ENCODE data around the gene ITGAD. TPM values are rescaled to one million over a fixed set of nuclear protein-coding genes. Genes with fewer than 3 reads are reported as not detected.

Gene ITGAD
- total and polyA plus RNA-seq, 2 donors (not counting 1 experiment from before 2014, with no cell fraction given): 0.19 TPM; not detected in 1

DNA sequence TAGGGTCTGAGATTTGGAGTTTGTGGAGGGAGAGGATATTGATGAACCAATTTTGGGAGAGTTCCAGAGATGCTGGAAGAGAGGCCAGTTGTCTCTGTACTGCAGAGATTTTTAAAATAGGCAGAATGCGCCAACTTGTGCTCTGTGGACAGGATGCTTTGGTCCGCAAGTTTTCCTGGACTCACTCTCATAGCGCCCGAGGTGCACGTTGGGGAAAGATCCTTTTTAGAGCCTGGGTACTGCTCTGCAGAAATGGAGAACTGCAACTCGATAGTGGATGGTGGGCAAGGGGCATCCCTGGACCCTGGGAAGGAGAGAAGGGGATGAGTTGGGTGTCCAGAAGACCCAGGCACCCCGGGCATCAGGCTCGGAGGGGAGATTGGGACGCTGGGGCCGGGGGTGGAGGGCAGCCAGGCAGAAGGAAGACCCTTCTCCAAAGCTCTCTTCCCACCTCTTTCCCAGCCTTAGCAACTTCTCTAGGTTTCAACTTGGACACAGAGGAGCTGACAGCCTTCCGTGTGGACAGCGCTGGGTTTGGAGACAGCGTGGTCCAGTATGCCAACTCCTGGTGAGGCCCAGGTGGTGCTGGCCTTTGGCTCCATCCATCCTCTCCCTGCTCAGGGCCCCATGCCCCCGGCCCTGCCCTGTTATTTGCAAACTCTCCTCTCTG is 37.6 kb upstream of the ITGAD start:
- DNase-seq (no peak), ATAC-seq (ENCODE audit: low read depth) (no peak)
- peak overlapping the region; percentile 52 for H3K9ac ChIP-seq (ENCODE audit: low read length)
- Mint-ChIP-seq H3K27me3 (no peaks in the 10 kb centered on the region), H3K4me3 (peak overlapping the region; percentile 79), H3K27ac (peak overlapping the region; percentile 93), H3K4me1 (peaks cover 61% of the 10 kb centered on the region), H3K9me3 (ENCODE audit: insufficient read depth) (no peaks in the 10 kb centered on the region)
- WGBS (ENCODE audit: insufficient coverage): 84% methylated on average over 14 of the region's 14 CpGs
- peak overlapping the region; percentile 34 for H2AFZ ChIP-seq (ENCODE audit: insufficient read depth, low read depth, low read length, poor library complexity, severe bottlenecking)
- H3K4me3 ChIP-seq (ENCODE audit: control extremely low read depth in 1 of 5, extremely low read depth in 1 of 5, insufficient read depth in 1 of 5, low read depth in 2 of 5, low read length in 4 of 5): peak overlapping the region; percentile 21 to 57 (median 40)
- H3K27me3 ChIP-seq (replicated peaks in 1 of 4; ENCODE audit: control extremely low read depth in 1 of 4, control insufficient read depth in 3 of 4, insufficient read depth in 4 of 4, low read length in 3 of 4): no peaks in the 10 kb centered on the region
- no peak for TF ChIP-seq EZH2 (IDR thresholded peaks at IDR 0.05; ENCODE audit: borderline replicate concordance, insufficient read depth, low read depth, low read length, poor library complexity, severe bottlenecking)
- TF ChIP-seq, protein P1, sequence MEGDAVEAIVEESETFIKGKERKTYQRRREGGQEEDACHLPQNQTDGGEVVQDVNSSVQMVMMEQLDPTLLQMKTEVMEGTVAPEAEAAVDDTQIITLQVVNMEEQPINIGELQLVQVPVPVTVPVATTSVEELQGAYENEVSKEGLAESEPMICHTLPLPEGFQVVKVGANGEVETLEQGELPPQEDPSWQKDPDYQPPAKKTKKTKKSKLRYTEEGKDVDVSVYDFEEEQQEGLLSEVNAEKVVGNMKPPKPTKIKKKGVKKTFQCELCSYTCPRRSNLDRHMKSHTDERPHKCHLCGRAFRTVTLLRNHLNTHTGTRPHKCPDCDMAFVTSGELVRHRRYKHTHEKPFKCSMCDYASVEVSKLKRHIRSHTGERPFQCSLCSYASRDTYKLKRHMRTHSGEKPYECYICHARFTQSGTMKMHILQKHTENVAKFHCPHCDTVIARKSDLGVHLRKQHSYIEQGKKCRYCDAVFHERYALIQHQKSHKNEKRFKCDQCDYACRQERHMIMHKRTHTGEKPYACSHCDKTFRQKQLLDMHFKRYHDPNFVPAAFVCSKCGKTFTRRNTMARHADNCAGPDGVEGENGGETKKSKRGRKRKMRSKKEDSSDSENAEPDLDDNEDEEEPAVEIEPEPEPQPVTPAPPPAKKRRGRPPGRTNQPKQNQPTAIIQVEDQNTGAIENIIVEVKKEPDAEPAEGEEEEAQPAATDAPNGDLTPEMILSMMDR (IDR thresholded peaks at IDR 0.05): no peak
- peak overlapping the region; percentile 62 for H3K4me2 ChIP-seq (replicated peaks; ENCODE audit: low read depth, low read length, poor library complexity, severe bottlenecking)
- peak overlapping the region; percentile 70 to 71 for H3K27ac ChIP-seq (ENCODE audit: low read length in 2 of 2)
- H3K9me3 ChIP-seq (ENCODE audit: control extremely low read depth in 1 of 3, control insufficient read depth in 2 of 3, insufficient read depth in 1 of 3, low read length in 2 of 3): no peaks in the 10 kb centered on the region
- peaks cover 39 to 78% of the 10 kb centered on the region in 2 donors for H3K4me1 ChIP-seq (ENCODE audit: control insufficient read depth in 2 of 2, insufficient read depth in 2 of 2, low read length in 2 of 2)
- no peaks in the 10 kb centered on the region for H4K20me1 ChIP-seq (ENCODE audit: control insufficient read depth, insufficient read depth, low read length, poor library complexity, severe bottlenecking)
- POLR2A ChIA-PET: interaction anchor here (1.5 kb wide), 1 partner anchor 24 kb away, joined by 5 read pairs; no protein-coding TSS in a partner anchor
- H3K79me2 ChIP-seq (ENCODE audit: control insufficient read depth, insufficient read depth, low read length): peaks cover 2% of the 10 kb centered on the region
- H3K36me3 ChIP-seq (replicated peaks in 1 of 2; ENCODE audit: control extremely low read depth in 1 of 2, control insufficient read depth in 1 of 2, extremely low read depth in 1 of 2, insufficient read depth in 2 of 2, low read length in 1 of 2): peaks cover 0 to 2% of the 10 kb centered on the region in 2 experiments
- intact Hi-C loops (cut with micrococcal nuclease): no loop called here
- CTCF ChIA-PET: interaction anchor here (1.8 kb wide), 1 partner anchor 22 kb away, joined by 8 read pairs; no protein-coding TSS in a partner anchor
